Heart left ventricle (tissue), 16 donors: Measurements from ENCODE around the gene TCN2. TPM values are rescaled to one million over a fixed set of nuclear protein-coding genes. Genes with fewer than 3 reads are reported as not detected.
A peak's percentile ranks its signal among the peaks of the same experiment; 100 is the strongest.
"Not testable (repeated sequence)": the region's sequence is repeated elsewhere in the genome, so short reads cannot be mapped to it uniquely, and the experiment has no call there.

Experiments
- ATAC-seq, 4 donors: fragments of 200-7000 bp; cut with Tn5 transposase; one replicate each; pipeline ENCODE4 v1.9.1; 2020 to 2022; ENCODE audit warnings: moderate library complexity in 4 of 4, mild to moderate bottlenecking in 3 of 4, moderate number of reproducible peaks in 1 of 4
- DNase-seq, 5 donors: peaks; one replicate each; pipeline ENCODE4 v3.0.0-alpha.2; 2020
- H3K27ac ChIP-seq, 12 donors: fragments of 200-600 bp; sonication (generic) in 4 of 12; one replicate each; pipeline versions ENCODE4 v1.5.0 to v1.8.0; 2016 to 2022; ENCODE audit warnings: mild to moderate bottlenecking in 2 of 12
- H3K27me3 ChIP-seq, 9 donors: fragments of 200-600 bp; sonication (generic) in 2 of 9; one replicate each; pipeline versions ENCODE4 v1.5.1 to v1.8.0; 2016 to 2022; ENCODE audit warnings: mild to moderate bottlenecking in 3 of 9
- H3K36me3 ChIP-seq, 9 donors: fragments of 200-600 bp; sonication (generic) in 2 of 9; one replicate each; pipeline versions ENCODE4 v1.5.0 to v1.8.0; 2018 to 2022; ENCODE audit warnings: mild to moderate bottlenecking in 2 of 9
- H3K4me1 ChIP-seq, 12 donors: fragments of 200-600 bp; sonication (generic) in 4 of 12; one replicate each; pipeline versions ENCODE4 v1.5.0 to v1.8.0; 2016 to 2022; ENCODE audit warnings: mild to moderate bottlenecking in 3 of 12
- H3K4me3 ChIP-seq, 12 donors: fragments of 200-600 bp; sonication (generic) in 4 of 12; one replicate each; pipeline versions ENCODE4 v1.5.0 to v1.8.0; 2017 to 2022; ENCODE audit warnings: mild to moderate bottlenecking in 9 of 12, moderate library complexity in 4 of 12
- H3K9me3 ChIP-seq, 12 donors: fragments of 200-600 bp; sonication (generic) in 4 of 12; one replicate each; pipeline versions ENCODE4 v1.5.0 to v1.8.0; 2016 to 2022; ENCODE audit warnings: mild to moderate bottlenecking in 1 of 12
- POLR2A ChIP-seq, 2 donors: fragments of 450-650 bp; IDR thresholded peaks; one replicate each; pipeline ENCODE4 v1.6.1; 2017; ENCODE audit warnings: antibody characterized with exemption in 2 of 2, mild to moderate bottlenecking in 2 of 2, moderate library complexity in 2 of 2
- WGBS, 4 donors: extraction: QIAGEN DNeasy Blood & Tissue Kit in 2 of 4; methylation state at CpG; one replicate each; pipeline versions ENCODE4 v1.1.5 to v1.1.7; 2013 to 2018; 5-methylcytosine and 5-hydroxymethylcytosine counted together
- intact Hi-C, 10 donors: fragments of 100-400 bp; cut with DNase I; formaldehyde crosslinking; loops; one replicate each; pipeline versions ENCODE4 v1.11.1 to v1.14.2; 2022
- long read RNA-seq, 3 donors: library from polyadenylated mRNA; unstranded; transcript quantifications; one replicate each; pipeline ENCODE4 v2.0.0, GENCODE V29; 2020 to 2021
- polyA plus RNA-seq, 2 donors: library from polyadenylated mRNA; stranded (reverse); fragments of 200-250 nt; gene quantifications; one replicate each; pipeline ENCODE4 v1.2.3, GENCODE V29; 2013
- total RNA-seq, 9 donors: library from RNA; depleted of rRNA in 2 of 9; stranded (reverse); fragments of >200 nt in 2 of 9; fragmentation: NEBNext Ultra II Directional in 3 of 9; extraction: Animal tissue kit (Norgen Biotek cat#: 25700) in 3 of 9; gene quantifications; one replicate each; pipeline versions ENCODE4 v1.1.0 to v1.2.4, GENCODE V29; 2016 to 2023
- TF ChIP-seq, protein P1 (sequence below), 12 donors: fragments of 200-600 bp; sonication (generic) in 4 of 12; IDR thresholded peaks; one replicate each; pipeline versions ENCODE4 v1.5.0 to v1.8.0; 2018 to 2022; ENCODE audit warnings: antibody characterized with exemption in 12 of 12, mild to moderate bottlenecking in 5 of 12
- donor health status: ischemic (EF 13 %, LVEDD 7.1; RV severe dilation, severe dysfunction).
- donor health status: healthy with polysubstance abuse.
- donor health status: DM: no; HTN: yes; CAD: no.
- donor health status: DM: no; HTN: no; CAD: no.
- donor health status: ischemic (EF 25% LVEDD 6.9; RV normal size, moderate dysfunction).
- donor health status: ischemic (EF 25% LVEDD 5.7; RV mildly dilated, moderate dysfunction).
- donor health status: healthy.
- donor health status: DM: yes; HTN: yes; CAD: no.
- donor health status: ischemic (EF 35%, LVEDD 5.7; RV mildly dilated, moderate dysfunction).
- donor health status: nonischemic (EF 11% LVEDD 7.7; RV severe dilation, severe dysfunction).
- donor health status: DM: yes; HTN: yes; CAD: no.
- donor health status: PGD.
- donor health status: ischemic (EF 29% LVEDD 5.4; RV normal size, mild dysfunction).
- donor health status: nonischemic (EF 23%, LVEDD 6.1; RV moderate dilation, normal function).

Gene TCN2
- total RNA-seq (10 to 100 TPM; 11.2 to 69.9 (median 19.5) TPM), polyA plus RNA-seq (10 to 100 TPM; 11.0 to 19.2 TPM)
- long read RNA-seq, donor 1, transcript TCN2-201 (9 exons, 2,535 nt) = major isoform, 6 of 13 reads
- long read RNA-seq, donor 1, partial matches to known transcripts = 7 of 13 reads
- long read RNA-seq, donor 1, other reads (novel, unspliced or antisense) = 0 of 13 reads
- long read RNA-seq, donor 2, transcript TCN2-201 (9 exons, 2,535 nt) = major isoform, 74 of 96 reads
- long read RNA-seq, donor 2, transcript TCN2-203 (9 exons, 1,870 nt) = minor isoform, 9 of 96 reads
- long read RNA-seq, donor 2, partial matches to known transcripts = 4 of 96 reads
- long read RNA-seq, donor 2, other reads (novel, unspliced or antisense) = 6 of 96 reads
- long read RNA-seq, donor 3, transcript TCN2-201 (9 exons, 2,535 nt) = major isoform, 10 of 14 reads
- long read RNA-seq, donor 3, partial matches to known transcripts = 1 of 14 reads
- long read RNA-seq, donor 3, other reads (novel, unspliced or antisense) = 3 of 14 reads

- intact Hi-C loops = loop anchor here in 4 of 10 donors (10.0 kb wide), 3 partner anchors 182 to 888 kb away; partner anchors contain the start of genes MTFP1 (in 2 of the 4), PIK3IP1 (in 1 of the 4) and SFI1 (in 1 of the 4)
- H3K9me3 ChIP-seq = no peaks in the 10 kb centered on the region
- H3K27ac ChIP-seq = peak within 1 kb of the TSS; percentile 45 to 89 (median 80)
- peak within 1 kb of the TSS; percentile 30 to 80 (median 66) for H3K4me3 ChIP-seq
- TF ChIP-seq, protein P1, sequence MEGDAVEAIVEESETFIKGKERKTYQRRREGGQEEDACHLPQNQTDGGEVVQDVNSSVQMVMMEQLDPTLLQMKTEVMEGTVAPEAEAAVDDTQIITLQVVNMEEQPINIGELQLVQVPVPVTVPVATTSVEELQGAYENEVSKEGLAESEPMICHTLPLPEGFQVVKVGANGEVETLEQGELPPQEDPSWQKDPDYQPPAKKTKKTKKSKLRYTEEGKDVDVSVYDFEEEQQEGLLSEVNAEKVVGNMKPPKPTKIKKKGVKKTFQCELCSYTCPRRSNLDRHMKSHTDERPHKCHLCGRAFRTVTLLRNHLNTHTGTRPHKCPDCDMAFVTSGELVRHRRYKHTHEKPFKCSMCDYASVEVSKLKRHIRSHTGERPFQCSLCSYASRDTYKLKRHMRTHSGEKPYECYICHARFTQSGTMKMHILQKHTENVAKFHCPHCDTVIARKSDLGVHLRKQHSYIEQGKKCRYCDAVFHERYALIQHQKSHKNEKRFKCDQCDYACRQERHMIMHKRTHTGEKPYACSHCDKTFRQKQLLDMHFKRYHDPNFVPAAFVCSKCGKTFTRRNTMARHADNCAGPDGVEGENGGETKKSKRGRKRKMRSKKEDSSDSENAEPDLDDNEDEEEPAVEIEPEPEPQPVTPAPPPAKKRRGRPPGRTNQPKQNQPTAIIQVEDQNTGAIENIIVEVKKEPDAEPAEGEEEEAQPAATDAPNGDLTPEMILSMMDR (IDR thresholded peaks at IDR 0.05) = no peak
- peak in 1 of 2 donors; percentile 40 for TF ChIP-seq POLR2A (IDR thresholded peaks at IDR 0.05)
- 1% methylated on average over 11 to 24 of the region's 24 CpGs for WGBS, 4 donors
- ATAC-seq (peak; percentile 81 to 90 (median 85)), DNase-seq (peak; percentile 72 to 80 (median 77))
- H3K27me3 ChIP-seq = no peaks in the 10 kb centered on the region
- H3K4me1 ChIP-seq = peaks cover 0 to 58% (median 34%) of the 10 kb centered on the region in 12 donors
- H3K36me3 ChIP-seq = peaks cover 0 to 11% (median 0%) of the 10 kb centered on the region in 9 donors
Observed at GRCh38 chr22:30606455-30607299, at the start of gene TCN2. Gene TCN2, plus strand, starts transcription at chr22:30607174. Its CDS starts 158 bp downstream, at chr22:30607332.

DNA sequence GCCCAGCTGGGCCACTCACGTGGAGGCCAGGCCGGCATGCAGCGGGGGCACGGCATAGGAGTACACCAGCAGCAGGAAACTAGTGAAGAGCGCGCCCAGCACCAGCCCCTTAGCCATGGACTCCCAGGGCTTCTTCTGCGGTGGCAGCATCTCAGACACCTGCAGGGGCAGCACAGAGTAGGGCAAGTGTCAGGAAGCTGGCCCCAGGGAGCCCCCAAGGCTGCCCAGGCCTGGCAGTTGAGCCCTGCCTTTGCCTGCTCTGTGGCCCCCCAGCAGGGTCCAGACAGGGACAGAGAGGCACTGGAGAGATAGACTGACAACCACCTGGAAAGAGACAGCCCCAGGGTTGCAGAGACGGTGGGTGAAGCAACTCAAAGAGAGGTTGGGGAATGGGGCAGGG lies 49.7 kb upstream of the TCN2 start:
- no peak overlapping the region for H3K27ac ChIP-seq
- no peaks in the 10 kb centered on the region for H3K4me1 ChIP-seq
- no peaks in the 10 kb centered on the region for H3K9me3 ChIP-seq
- no peaks in the 10 kb centered on the region for H3K36me3 ChIP-seq
- H3K4me3 ChIP-seq = no peak overlapping the region
- WGBS, 4 donors = 66 to 76% (median 74%) methylated on average over 4 to 8 of the region's 8 CpGs
- intact Hi-C loops = no loop called here
- ATAC-seq = no peak
- TF ChIP-seq, protein P1 (IDR thresholded peaks at IDR 0.05) = no peak
- TF ChIP-seq POLR2A (IDR thresholded peaks at IDR 0.05) = no peak
- no peak for DNase-seq
- H3K27me3 ChIP-seq = no peaks in the 10 kb centered on the region

GRCh38 chr22:30559889-30560288 lies 47.1 kb upstream of the TCN2 start:
- intact Hi-C loops = no loop called here
- Histone ChIP-seq H3K36me3 (no peaks in the 10 kb centered on the region), H3K27ac (no peak overlapping the region), H3K9me3 (no peaks in the 10 kb centered on the region), H3K4me1 (no peaks in the 10 kb centered on the region), H3K4me3 (no peak overlapping the region), H3K27me3 (no peaks in the 10 kb centered on the region)
- 77 to 83% (median 81%) methylated on average over 6 of the region's 6 CpGs for WGBS, 4 donors
- ATAC-seq (no peak), DNase-seq (no peak)
- TF ChIP-seq, protein P1 (IDR thresholded peaks at IDR 0.05) = no peak
- TF ChIP-seq POLR2A (IDR thresholded peaks at IDR 0.05) = no peak

GRCh38 chr22:30560643-30561202 lies 46.3 kb upstream of the TCN2 start:
- ATAC-seq, intact Hi-C loops: not testable (repeated sequence)
- WGBS, 4 donors = 86 to 92% (median 88%) methylated on average over 11 of the region's 11 CpGs

More at GRCh38 chr22:30560643-30561202, 46.3 kb upstream of the TCN2 start:
- not testable (repeated sequence) for H3K27ac ChIP-seq, H3K27me3 ChIP-seq, H3K36me3 ChIP-seq, H3K4me1 ChIP-seq, H3K9me3 ChIP-seq, H3K4me3 ChIP-seq, DNase-seq
